Right lobe of liver (tissue), 4 donors: ENCODE measurements around the gene DMBX1.

Experiments
- POLR2A ChIP-seq: fragments of 450-650 bp; IDR thresholded peaks from one replicate; pipeline ENCODE4 v1.6.1; 2017; ENCODE audit warnings: antibody characterized with exemption, mild to moderate bottlenecking
- TF ChIP-seq, protein P1 (sequence below), 4 donors: fragments of 200-600 bp in 3 of 4; fragments of 450-650 bp in 1 of 4; IDR thresholded peaks; one replicate each; pipeline versions ENCODE4 v1.5.1 to v1.8.0; 2016 to 2022; ENCODE audit warnings: antibody characterized with exemption in 4 of 4, mild to moderate bottlenecking in 2 of 4
- donor health status: DM: no; HTN: no; CAD: no.
- donor health status: DM: no; HTN: no; CAD: no.
- donor health status: DM: no; HTN: yes; CAD: no.

DNA sequence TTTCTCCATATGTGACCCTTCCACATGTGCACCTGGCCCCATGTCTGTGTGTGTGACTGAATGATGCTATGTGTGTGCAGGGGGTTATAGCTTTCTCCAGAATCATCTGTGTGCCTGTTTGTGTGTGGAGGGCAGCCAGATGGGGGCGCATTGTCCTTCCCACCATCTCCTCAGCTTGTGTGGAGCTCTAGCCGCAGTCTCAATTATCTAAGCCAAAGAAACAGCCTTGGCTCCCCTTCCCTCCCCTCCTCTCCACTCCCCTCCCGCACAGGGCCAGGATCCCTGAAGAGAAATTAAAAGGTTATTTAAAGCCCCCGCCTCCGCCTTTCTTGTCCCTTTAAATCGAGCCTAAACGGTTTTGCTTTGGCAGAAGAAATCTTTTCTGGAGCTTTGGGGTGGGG, 1.8 kb upstream of the DMBX1 start:
- no peak for TF ChIP-seq POLR2A
- TF ChIP-seq, protein P1, sequence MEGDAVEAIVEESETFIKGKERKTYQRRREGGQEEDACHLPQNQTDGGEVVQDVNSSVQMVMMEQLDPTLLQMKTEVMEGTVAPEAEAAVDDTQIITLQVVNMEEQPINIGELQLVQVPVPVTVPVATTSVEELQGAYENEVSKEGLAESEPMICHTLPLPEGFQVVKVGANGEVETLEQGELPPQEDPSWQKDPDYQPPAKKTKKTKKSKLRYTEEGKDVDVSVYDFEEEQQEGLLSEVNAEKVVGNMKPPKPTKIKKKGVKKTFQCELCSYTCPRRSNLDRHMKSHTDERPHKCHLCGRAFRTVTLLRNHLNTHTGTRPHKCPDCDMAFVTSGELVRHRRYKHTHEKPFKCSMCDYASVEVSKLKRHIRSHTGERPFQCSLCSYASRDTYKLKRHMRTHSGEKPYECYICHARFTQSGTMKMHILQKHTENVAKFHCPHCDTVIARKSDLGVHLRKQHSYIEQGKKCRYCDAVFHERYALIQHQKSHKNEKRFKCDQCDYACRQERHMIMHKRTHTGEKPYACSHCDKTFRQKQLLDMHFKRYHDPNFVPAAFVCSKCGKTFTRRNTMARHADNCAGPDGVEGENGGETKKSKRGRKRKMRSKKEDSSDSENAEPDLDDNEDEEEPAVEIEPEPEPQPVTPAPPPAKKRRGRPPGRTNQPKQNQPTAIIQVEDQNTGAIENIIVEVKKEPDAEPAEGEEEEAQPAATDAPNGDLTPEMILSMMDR (IDR thresholded peaks at IDR 0.05), result no peak
